Panc1 (cell line): Measurements from ENCODE around the gene SERPINE2. TPM values are rescaled to one million over a fixed set of nuclear protein-coding genes. Genes with fewer than 3 reads are reported as not detected.

Experiments
- ATAC-seq: fragments of 200-7000 bp; cut with Tn5 transposase; 2 replicates; pipeline ENCODE4 v1.9.1; 2020; ENCODE audit warnings: mild to moderate bottlenecking, moderate library complexity
- BruUV-seq: library from RNA; stranded (reverse); fragments of 400-500 nt; replicated peaks from 2 replicates; lab custom pipeline; 2021; lab: Mats Ljungman, UMichigan
- CTCF ChIA-PET: fragments of 300-600 bp; sonication (Branson Sonifier 250); formaldehyde crosslinking; loops from one replicate; lab custom pipeline; 2022; ENCODE audit warnings: antibody characterized with exemption; lab: Charles Lee
- POLR2A ChIA-PET: fragments of 300-600 bp; sonication (Branson Sonifier 250); formaldehyde crosslinking; loops from one replicate; lab custom pipeline; 2022; ENCODE audit warnings: antibody characterized with exemption; lab: Charles Lee
- DNase-seq: peaks from one replicate; pipeline ENCODE4 v3.0.0-alpha.2; 2010; ENCODE audit warnings: low read depth, low spot score
- H3K27ac ChIP-seq: 2 replicates; pipeline ENCODE4 v1.5.1; 2011; ENCODE audit warnings: mild to moderate bottlenecking, low read length, inconsistent platforms
- H3K27me3 ChIP-seq: fragments of 200-500 bp; sonication (Bioruptor generic); 2 replicates; pipeline ENCODE4 v1.6.0; 2014; ENCODE audit warnings: low read length, inconsistent platforms; ENCODE audit not compliant: control insufficient read depth, insufficient read depth
- H3K36me3 ChIP-seq: fragments of 200-500 bp; sonication (Bioruptor generic); 2 replicates; pipeline ENCODE4 v1.5.1; 2014; ENCODE audit warnings: inconsistent platforms, mild to moderate bottlenecking, low read length, moderate library complexity; ENCODE audit not compliant: control insufficient read depth, insufficient read depth
- H3K4me1 ChIP-seq: 2 replicates; pipeline ENCODE4 v1.5.1; 2011; ENCODE audit warnings: inconsistent platforms, mild to moderate bottlenecking, low read length, moderate library complexity; ENCODE audit not compliant: control insufficient read depth, insufficient read depth
- H3K4me3 ChIP-seq, 2 experiments: 2 replicates each; pipeline ENCODE4 v1.5.1; 2011 to 2012; ENCODE audit warnings: low read depth in 2 of 2, low read length in 2 of 2, mild to moderate bottlenecking in 2 of 2, inconsistent platforms in 1 of 2, moderate library complexity in 1 of 2
- H3K9me3 ChIP-seq: fragments of 200-500 bp; sonication (Bioruptor generic); 2 replicates; pipeline ENCODE4 v1.5.1; 2014; ENCODE audit warnings: low read depth, mild to moderate bottlenecking, inconsistent platforms, low read length, moderate library complexity; ENCODE audit not compliant: control insufficient read depth, insufficient read depth
- CTCF ChIP-seq: fragments of 450-650 bp; IDR thresholded peaks from 2 replicates; pipeline ENCODE4 v1.5.1; 2017; ENCODE audit warnings: mild to moderate bottlenecking
- POLR2AphosphoS5 ChIP-seq: IDR thresholded peaks from 2 replicates; pipeline ENCODE4 v1.6.1; 2012; ENCODE audit warnings: mild to moderate bottlenecking, low read depth, low read length, moderate library complexity
- REST ChIP-seq, 2 experiments: IDR thresholded peaks; 2 replicates each; pipeline ENCODE4 v1.6.1; 2011 to 2012; ENCODE audit warnings: low read depth in 2 of 2, control low read depth in 1 of 2, low read length in 1 of 2, mild to moderate bottlenecking in 1 of 2, moderate library complexity in 1 of 2; ENCODE audit not compliant: insufficient read depth in 1 of 2
- SIN3A ChIP-seq: IDR thresholded peaks from 2 replicates; pipeline ENCODE4 v1.6.1; 2012; ENCODE audit warnings: low read depth, mild to moderate bottlenecking, low read length, moderate library complexity, borderline replicate concordance; ENCODE audit not compliant: insufficient read depth
- TCF7L2 ChIP-seq: IDR thresholded peaks from 2 replicates; pipeline ENCODE4 v1.6.1; 2011; ENCODE audit warnings: mild to moderate bottlenecking, low read depth, low read length, inconsistent platforms
- in situ Hi-C: cut with HindIII; loops from 2 replicates; pipeline ENCODE4 v1.10.0; 2016; ENCODE audit warnings: low sequenced_read_pairs, low pct_unique_long_range_greater_than_20kb
- intact Hi-C: fragments of 100-400 bp; cut with micrococcal nuclease; formaldehyde crosslinking; loops from one replicate; pipeline ENCODE4 v1.10.0; 2022; ENCODE audit not compliant: unreplicated experiment
- total RNA-seq: library from RNA; stranded (reverse); gene quantifications from one replicate; pipeline ENCODE4 v1.2.1, GENCODE V29; 2021; ENCODE audit not compliant: unreplicated experiment

SERPINE2 gene
- total RNA-seq, 1 experiment from 2014 or later, result 3.1 TPM

DNA sequence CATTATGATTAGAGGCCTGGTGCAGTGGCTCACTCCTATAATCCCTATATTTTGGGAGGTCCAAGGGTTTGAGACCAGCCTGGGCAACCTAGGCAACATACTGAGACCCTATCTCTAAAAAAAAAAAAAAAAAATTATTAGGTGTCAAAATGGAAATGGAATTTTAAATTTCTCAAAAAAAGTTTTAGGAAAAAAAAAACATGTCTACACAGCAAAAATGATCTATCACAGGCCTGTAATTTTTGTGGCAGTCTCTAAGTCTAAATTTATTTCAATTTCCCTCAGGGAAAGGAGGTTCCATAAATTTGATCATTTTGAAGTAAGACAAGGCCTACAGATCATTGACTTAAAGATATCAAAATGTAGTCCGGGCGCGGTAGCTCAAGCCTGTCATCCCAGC is 65.5 kb downstream of the SERPINE2 start:
- DNase-seq (no peak), ATAC-seq (no peak)
- Histone ChIP-seq H3K36me3 (no peaks in the 10 kb centered on the region; the same call in 1 of the 2 replicates), H3K27ac (no peak overlapping the region), H3K27me3 (no peaks in the 10 kb centered on the region), H3K4me1 (no peaks in the 10 kb centered on the region), H3K9me3 (no peaks in the 10 kb centered on the region), H3K4me3 (no peak overlapping the region)
- in situ Hi-C loops, result no loop called here
- POLR2A ChIA-PET, result no interaction called here
- CTCF ChIA-PET, result no interaction called here
- TF ChIP-seq SIN3A (no peak), CTCF (no peak), REST (IDR thresholded peaks at IDR 0.05; ENCODE audit: insufficient read depth in 1 of 2, low read depth in 2 of 2, low read length in 1 of 2) (no peak), TCF7L2 (no peak), POLR2AphosphoS5 (no peak)
- intact Hi-C loops, result loop anchor here (10.0 kb wide), 2 partner anchors 391 to 671 kb away; no protein-coding TSS in a partner anchor
- BruUV-seq, result no TSS peak

DNA sequence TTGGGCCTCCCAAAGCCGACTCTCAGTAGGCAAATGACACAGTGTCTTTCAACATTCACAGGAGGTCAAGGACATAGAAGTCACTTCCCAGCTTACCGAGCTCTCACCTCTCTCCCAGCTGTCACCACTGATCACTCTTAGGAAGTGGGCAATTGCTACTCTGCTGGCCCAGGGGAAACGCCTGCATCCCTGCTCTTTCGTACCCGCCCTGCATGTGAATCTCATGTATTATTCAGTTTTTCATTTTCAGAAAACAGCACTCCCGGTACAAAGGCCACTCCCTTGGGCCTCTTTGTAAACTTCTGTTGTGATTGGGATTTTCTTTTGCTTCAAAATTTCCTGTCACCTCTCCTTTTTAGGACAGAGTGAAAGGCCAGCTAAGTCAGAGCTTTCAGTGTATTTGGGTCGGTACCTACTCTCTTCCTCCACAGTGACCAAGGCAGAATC is 66.4 kb downstream of the SERPINE2 start:
- no peak for TF ChIP-seq TCF7L2
- no peak for TF ChIP-seq CTCF
- no peak for TF ChIP-seq REST (IDR thresholded peaks at IDR 0.05; ENCODE audit: insufficient read depth in 1 of 2, low read depth in 2 of 2, low read length in 1 of 2)
- no peak for TF ChIP-seq POLR2AphosphoS5
- TF ChIP-seq SIN3A, result no peak
- in situ Hi-C loops, result no loop called here
- H3K4me1 ChIP-seq, result no peaks in the 10 kb centered on the region
- no TSS peak for BruUV-seq
- DNase-seq, result no peak
- H3K27ac ChIP-seq, result no peak overlapping the region
- H3K27me3 ChIP-seq, result no peaks in the 10 kb centered on the region
- intact Hi-C loops, result loop anchor here (10.0 kb wide), 2 partner anchors 392 to 672 kb away; no protein-coding TSS in a partner anchor
- no peaks in the 10 kb centered on the region for H3K9me3 ChIP-seq
- ATAC-seq, result no peak
- no peak overlapping the region for H3K4me3 ChIP-seq
- H3K36me3 ChIP-seq, result no peaks in the 10 kb centered on the region; the same call in 1 of the 2 replicates
- ChIA-PET POLR2A (interaction anchor here (0.6 kb wide), 1 partner anchor 170 kb away, joined by 4 read pairs; no protein-coding TSS in a partner anchor), CTCF (interaction anchor here (0.5 kb wide), 1 partner anchor 269 kb away, joined by 5 read pairs; no protein-coding TSS in a partner anchor)
